MM.1S (cell line): ENCODE results near the gene MYLK.

Experiments used
- DNase-seq: peaks from one replicate; pipeline ENCODE4 v3.0.0-alpha.2; 2015
- H2AFZ ChIP-seq: fragments of 300-600 bp; sonication (generic); 2 replicates; pipeline ENCODE4 v1.6.0; 2016; ENCODE audit warnings: antibody characterized with exemption, low read length
- H3F3A ChIP-seq: fragments of 300-600 bp; sonication (generic); 2 replicates; pipeline ENCODE4 v1.6.1; 2016; ENCODE audit warnings: mild to moderate bottlenecking, antibody characterized with exemption, low read length, moderate library complexity, mixed read lengths; ENCODE audit not compliant: insufficient read depth
- H3K27ac ChIP-seq: fragments of 300-600 bp; sonication (generic); 2 replicates; pipeline ENCODE4 v1.5.1; 2016; ENCODE audit warnings: mild to moderate bottlenecking, low read length
- H3K27me3 ChIP-seq: fragments of 300-600 bp; sonication (generic); replicated peaks from 2 replicates; pipeline ENCODE4 v1.6.0; 2016; ENCODE audit warnings: low read length; ENCODE audit not compliant: insufficient read depth
- H3K36me3 ChIP-seq: fragments of 300-600 bp; sonication (generic); replicated peaks from 2 replicates; pipeline ENCODE4 v1.6.1; 2016; ENCODE audit warnings: mild to moderate bottlenecking, low read length, mixed read lengths; ENCODE audit not compliant: insufficient read depth
- H3K4me1 ChIP-seq: fragments of 300-600 bp; sonication (generic); 2 replicates; pipeline ENCODE4 v1.6.1; 2016; ENCODE audit warnings: low read length, mixed read lengths
- H3K4me2 ChIP-seq: fragments of 300-600 bp; sonication (generic); 2 replicates; pipeline ENCODE4 v1.6.0; 2016; ENCODE audit warnings: low read depth, low read length
- H3K4me3 ChIP-seq: fragments of 300-600 bp; sonication (generic); 2 replicates; pipeline ENCODE4 v1.5.1; 2016; ENCODE audit warnings: low read length, mixed read lengths
- H3K79me2 ChIP-seq: fragments of 300-600 bp; sonication (generic); 2 replicates; pipeline ENCODE4 v1.6.1; 2016; ENCODE audit warnings: mixed run types, low read length, mixed read lengths
- H3K9ac ChIP-seq: fragments of 300-600 bp; sonication (generic); 2 replicates; pipeline ENCODE4 v1.6.1; 2016; ENCODE audit warnings: low read length, mixed read lengths
- H3K9me2 ChIP-seq: fragments of 300-600 bp; sonication (generic); replicated peaks from 2 replicates; pipeline ENCODE4 v1.6.1; 2016; ENCODE audit warnings: mild to moderate bottlenecking, low read length, mixed read lengths; ENCODE audit not compliant: insufficient read depth
- H3K9me3 ChIP-seq: fragments of 300-600 bp; sonication (generic); replicated peaks from 2 replicates; pipeline ENCODE4 v1.6.1; 2016; ENCODE audit warnings: mild to moderate bottlenecking, low read length, mixed read lengths; ENCODE audit not compliant: insufficient read depth
- H4K20me1 ChIP-seq: fragments of 300-600 bp; sonication (generic); 2 replicates; pipeline ENCODE4 v1.6.1; 2016; ENCODE audit warnings: mild to moderate bottlenecking, low read length, moderate library complexity, mixed read lengths; ENCODE audit not compliant: insufficient read depth
- EZH2 ChIP-seq: fragments of 300-600 bp; sonication (generic); optimal IDR thresholded peaks from 2 replicates; pipeline ENCODE3; 2017; ENCODE audit warnings: low read depth, mild to moderate bottlenecking, antibody characterized with exemption, low read length, mixed read lengths
- EZH2phosphoT487 ChIP-seq: fragments of 300-600 bp; sonication (generic); IDR thresholded peaks from 2 replicates; pipeline ENCODE4 v1.6.1; 2018; ENCODE audit warnings: antibody characterized with exemption, low read length
- TF ChIP-seq, protein P1 (sequence below): fragments of 300-600 bp; sonication (generic); IDR thresholded peaks from 2 replicates; pipeline ENCODE4 v1.5.1; 2016; ENCODE audit warnings: antibody characterized with exemption, low read length, mixed read lengths

Gene MYLK

DNA sequence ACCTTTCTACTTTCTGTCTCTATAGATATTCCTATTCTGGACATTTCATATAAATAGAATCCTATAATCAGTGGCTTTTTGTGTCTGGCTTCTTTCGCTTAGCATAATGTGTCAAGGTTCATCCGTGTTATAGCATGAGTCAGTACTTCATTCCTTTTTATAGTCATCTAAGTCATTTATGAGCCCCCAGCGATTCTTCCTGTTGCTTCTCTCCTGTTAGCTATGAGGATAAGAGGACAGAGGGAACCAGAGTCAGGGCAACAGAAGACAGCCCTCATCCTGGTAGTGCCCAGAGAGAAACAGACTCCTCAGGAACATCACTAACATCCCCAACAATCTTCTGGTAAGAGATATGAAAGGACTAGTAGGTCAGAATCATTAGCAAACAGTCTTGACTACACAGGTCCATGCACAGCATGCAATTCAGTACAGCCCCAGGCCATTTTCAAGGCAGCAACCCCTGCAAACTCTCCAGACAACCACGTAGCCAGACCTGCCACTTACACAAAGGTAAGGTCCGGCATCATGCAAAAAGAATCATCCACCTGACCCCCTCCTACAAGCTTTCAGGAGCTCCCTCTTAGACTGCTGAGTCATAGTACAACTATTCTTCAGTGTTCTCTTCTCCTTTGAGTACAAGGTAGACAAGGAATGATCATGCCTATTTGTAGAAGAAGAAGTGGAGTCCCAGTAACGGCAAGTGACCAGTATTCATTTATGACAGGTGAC is 91.5 kb downstream of the MYLK start:
- H3F3A ChIP-seq: no peaks in the 10 kb centered on the region
- DNase-seq: no peak
- H3K27me3 ChIP-seq: no peaks in the 10 kb centered on the region
- TF ChIP-seq, protein P1, sequence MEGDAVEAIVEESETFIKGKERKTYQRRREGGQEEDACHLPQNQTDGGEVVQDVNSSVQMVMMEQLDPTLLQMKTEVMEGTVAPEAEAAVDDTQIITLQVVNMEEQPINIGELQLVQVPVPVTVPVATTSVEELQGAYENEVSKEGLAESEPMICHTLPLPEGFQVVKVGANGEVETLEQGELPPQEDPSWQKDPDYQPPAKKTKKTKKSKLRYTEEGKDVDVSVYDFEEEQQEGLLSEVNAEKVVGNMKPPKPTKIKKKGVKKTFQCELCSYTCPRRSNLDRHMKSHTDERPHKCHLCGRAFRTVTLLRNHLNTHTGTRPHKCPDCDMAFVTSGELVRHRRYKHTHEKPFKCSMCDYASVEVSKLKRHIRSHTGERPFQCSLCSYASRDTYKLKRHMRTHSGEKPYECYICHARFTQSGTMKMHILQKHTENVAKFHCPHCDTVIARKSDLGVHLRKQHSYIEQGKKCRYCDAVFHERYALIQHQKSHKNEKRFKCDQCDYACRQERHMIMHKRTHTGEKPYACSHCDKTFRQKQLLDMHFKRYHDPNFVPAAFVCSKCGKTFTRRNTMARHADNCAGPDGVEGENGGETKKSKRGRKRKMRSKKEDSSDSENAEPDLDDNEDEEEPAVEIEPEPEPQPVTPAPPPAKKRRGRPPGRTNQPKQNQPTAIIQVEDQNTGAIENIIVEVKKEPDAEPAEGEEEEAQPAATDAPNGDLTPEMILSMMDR: no peak
- TF ChIP-seq EZH2 (no peak), EZH2phosphoT487 (no peak)
- no peak overlapping the region for H3K4me2 ChIP-seq
- H3K27ac ChIP-seq: no peak overlapping the region
- H3K9ac ChIP-seq: no peak overlapping the region
- no peaks in the 10 kb centered on the region for H3K79me2 ChIP-seq
- H3K36me3 ChIP-seq: no peaks in the 10 kb centered on the region
- H4K20me1 ChIP-seq: no peaks in the 10 kb centered on the region
- H3K4me1 ChIP-seq: no peaks in the 10 kb centered on the region
- H3K9me2 ChIP-seq: no peaks in the 10 kb centered on the region
- H2AFZ ChIP-seq: no peak overlapping the region
- no peak overlapping the region for H3K4me3 ChIP-seq
- H3K9me3 ChIP-seq: no peaks in the 10 kb centered on the region

DNA sequence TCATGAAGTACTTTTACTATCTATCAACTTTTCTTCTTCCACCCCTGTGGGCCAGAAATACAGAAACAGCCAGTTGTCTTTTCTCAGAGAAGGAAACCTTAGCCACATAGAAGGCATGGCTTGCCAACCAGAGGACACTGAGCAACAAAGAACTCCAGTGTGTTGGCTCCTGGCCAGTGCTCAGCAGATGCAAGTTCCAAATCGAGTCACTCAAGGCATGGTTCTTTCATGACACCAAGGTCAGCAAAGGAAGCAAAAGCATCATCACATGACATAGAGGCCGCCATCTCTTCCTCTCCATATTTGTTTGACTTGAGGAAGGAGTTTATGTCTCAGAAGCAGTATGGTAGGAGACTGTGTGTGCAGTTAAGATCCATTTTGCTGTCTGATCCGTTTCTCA is 92.2 kb downstream of the MYLK start:
- no peak for TF ChIP-seq EZH2
- TF ChIP-seq EZH2phosphoT487: no peak
- TF ChIP-seq, protein P1: no peak
- no peak overlapping the region for H2AFZ ChIP-seq
- no peak overlapping the region for H3K4me2 ChIP-seq
- H3F3A ChIP-seq: no peaks in the 10 kb centered on the region
- no peaks in the 10 kb centered on the region for H3K36me3 ChIP-seq
- H3K9me2 ChIP-seq: no peaks in the 10 kb centered on the region
- no peaks in the 10 kb centered on the region for H3K9me3 ChIP-seq
- no peaks in the 10 kb centered on the region for H3K27me3 ChIP-seq
- H3K4me1 ChIP-seq: no peaks in the 10 kb centered on the region
- H3K4me3 ChIP-seq: no peak overlapping the region
- no peak overlapping the region for H3K9ac ChIP-seq
- H4K20me1 ChIP-seq: no peaks in the 10 kb centered on the region
- H3K79me2 ChIP-seq: no peaks in the 10 kb centered on the region
- no peak overlapping the region for H3K27ac ChIP-seq
- DNase-seq: no peak

DNA sequence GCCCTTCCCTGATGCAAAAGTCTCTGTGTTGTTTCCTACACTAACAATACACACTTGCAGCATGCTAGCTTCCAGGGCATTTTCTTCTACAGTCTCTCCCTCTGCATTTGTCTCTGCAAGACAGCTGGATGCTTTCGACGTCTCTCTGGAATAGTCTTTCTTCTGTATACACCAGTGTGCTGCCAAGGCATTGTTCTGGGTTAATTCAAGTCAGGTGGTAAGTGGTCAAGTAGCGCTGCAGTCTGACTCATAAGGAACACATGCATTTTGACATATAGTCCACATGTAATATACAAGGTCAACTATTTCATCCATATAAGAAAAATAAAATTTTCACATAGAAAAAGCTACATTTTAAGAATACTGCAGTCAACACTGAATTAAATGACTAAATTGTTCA is 92.7 kb downstream of the MYLK start:
- no peaks in the 10 kb centered on the region for H3K79me2 ChIP-seq
- no peak overlapping the region for H3K4me2 ChIP-seq
- no peaks in the 10 kb centered on the region for H3F3A ChIP-seq
- H3K9ac ChIP-seq: no peak overlapping the region
- TF ChIP-seq, protein P1: no peak
- TF ChIP-seq EZH2phosphoT487: no peak
- no peak for DNase-seq
- H3K27ac ChIP-seq: no peak overlapping the region
- H3K9me2 ChIP-seq: no peaks in the 10 kb centered on the region
- H4K20me1 ChIP-seq: no peaks in the 10 kb centered on the region
- no peak overlapping the region for H2AFZ ChIP-seq
- H3K4me1 ChIP-seq: no peaks in the 10 kb centered on the region
- no peaks in the 10 kb centered on the region for H3K27me3 ChIP-seq
- H3K9me3 ChIP-seq: no peaks in the 10 kb centered on the region
- H3K36me3 ChIP-seq: no peaks in the 10 kb centered on the region
- no peak overlapping the region for H3K4me3 ChIP-seq
